GM23338 (cell line): ENCODE results near the gene LAD1. TPM values are rescaled to one million over a fixed set of nuclear protein-coding genes. Genes with fewer than 3 reads are reported as not detected.

ENCODE experiments used
- ATAC-seq: fragments of 200-7000 bp; cut with Tn5 transposase; 3 replicates; pipeline ENCODE4 v1.9.1; 2020
- DNase-seq: peaks from one replicate; pipeline ENCODE4 v3.0.0-alpha.2; 2015; ENCODE audit warnings: low spot score
- H2AFZ ChIP-seq: fragments of 200-600 bp; sonication (generic); 2 replicates; pipeline ENCODE4 v1.8.0; 2016; ENCODE audit warnings: antibody characterized with exemption, mild to moderate bottlenecking, moderate library complexity
- H3F3A ChIP-seq: fragments of 200-600 bp; sonication (generic); replicated peaks from 2 replicates; pipeline ENCODE4 v1.8.0; 2017; ENCODE audit warnings: antibody characterized with exemption, mixed run types, low read depth
- H3K27ac ChIP-seq: fragments of 200-600 bp; sonication (generic); 2 replicates; pipeline ENCODE4 v1.6.1; 2016; ENCODE audit warnings: low read depth
- H3K27me3 ChIP-seq: fragments of 200-600 bp; sonication (generic); 2 replicates; pipeline ENCODE4 v1.8.0; 2016; ENCODE audit warnings: mild to moderate bottlenecking, mixed run types, moderate library complexity; ENCODE audit not compliant: insufficient read depth
- H3K36me3 ChIP-seq: fragments of 200-600 bp; sonication (generic); 2 replicates; pipeline ENCODE4 v1.8.0; 2016; ENCODE audit warnings: mild to moderate bottlenecking; ENCODE audit not compliant: insufficient read depth
- H3K4me1 ChIP-seq: fragments of 200-600 bp; sonication (generic); 2 replicates; pipeline ENCODE4 v1.8.0; 2016; ENCODE audit warnings: mild to moderate bottlenecking, moderate library complexity; ENCODE audit not compliant: insufficient read depth
- H3K4me2 ChIP-seq: fragments of 200-600 bp; sonication (generic); 2 replicates; pipeline ENCODE4 v1.7.1; 2017; ENCODE audit warnings: mixed run types
- H3K4me3 ChIP-seq: fragments of 200-600 bp; sonication (generic); 2 replicates; pipeline ENCODE4 v1.6.1; 2016; ENCODE audit warnings: mixed run types
- H3K79me2 ChIP-seq: fragments of 200-600 bp; sonication (generic); replicated peaks from 2 replicates; pipeline ENCODE4 v1.8.0; 2017; ENCODE audit warnings: mild to moderate bottlenecking; ENCODE audit not compliant: insufficient read depth
- H3K9me2 ChIP-seq: fragments of 200-600 bp; sonication (generic); 2 replicates; pipeline ENCODE4 v1.8.0; 2017; ENCODE audit not compliant: insufficient read depth
- H4K20me1 ChIP-seq: fragments of 200-600 bp; sonication (generic); replicated peaks from 2 replicates; pipeline ENCODE4 v1.8.0; 2017; ENCODE audit warnings: mild to moderate bottlenecking; ENCODE audit not compliant: insufficient read depth
- H3K27ac Mint-ChIP-seq: 2 replicates; pipeline ENCODE4 v1.8.0; 2020; ENCODE audit warnings: inconsistent platforms, mild to moderate bottlenecking, moderate library complexity, mixed read lengths
- H3K27me3 Mint-ChIP-seq: 3 replicates; pipeline ENCODE4 v1.8.0; 2022; ENCODE audit warnings: low read depth, mild to moderate bottlenecking, moderate library complexity, mixed read lengths, inconsistent platforms; ENCODE audit not compliant: insufficient read depth, poor library complexity
- H3K36me3 Mint-ChIP-seq: 3 replicates; pipeline ENCODE4 v1.8.0; 2021; ENCODE audit warnings: low read depth, mild to moderate bottlenecking, inconsistent platforms, moderate library complexity, mixed read lengths
- H3K4me1 Mint-ChIP-seq: 3 replicates; pipeline ENCODE4 v1.8.0; 2020; ENCODE audit warnings: mild to moderate bottlenecking, inconsistent platforms, mixed read lengths
- H3K4me3 Mint-ChIP-seq: 3 replicates; pipeline ENCODE4 v1.8.0; 2021; ENCODE audit warnings: moderate library complexity, mild to moderate bottlenecking, inconsistent platforms, mixed read lengths
- H3K9me3 Mint-ChIP-seq: 3 replicates; pipeline ENCODE4 v1.8.0; 2020; ENCODE audit warnings: moderate library complexity, mild to moderate bottlenecking, inconsistent platforms, mixed read lengths
- CREB1 ChIP-seq: fragments of 250-450 bp; sonication (Bioruptor Pico); IDR thresholded peaks from 2 replicates; pipeline ENCODE4 v1.5.0; 2020; ENCODE audit warnings: low read depth, mild to moderate bottlenecking, moderate library complexity
- EZH2 ChIP-seq: fragments of 200-600 bp; sonication (generic); IDR thresholded peaks from one replicate; pipeline ENCODE4 v1.8.0; 2017; ENCODE audit warnings: antibody characterized with exemption, mild to moderate bottlenecking, low read depth; ENCODE audit not compliant: unreplicated experiment
- EZH2phosphoT487 ChIP-seq: fragments of 200-600 bp; sonication (generic); IDR thresholded peaks from one replicate; pipeline ENCODE4 v1.8.1; 2018; ENCODE audit warnings: antibody characterized with exemption; ENCODE audit not compliant: unreplicated experiment
- JUNB ChIP-seq: IDR thresholded peaks from one replicate; pipeline ENCODE4 v1.6.1; 2016; ENCODE audit warnings: antibody characterized with exemption; ENCODE audit not compliant: unreplicated experiment
- NANOG ChIP-seq: IDR thresholded peaks from 2 replicates; pipeline ENCODE4 v1.6.1; 2016; ENCODE audit warnings: antibody characterized with exemption, borderline replicate concordance
- POLR2AphosphoS5 ChIP-seq: IDR thresholded peaks from 2 replicates; pipeline ENCODE4 v1.6.1; 2016; ENCODE audit warnings: antibody characterized with exemption, low read depth
- STAT1 ChIP-seq: IDR thresholded peaks from one replicate; pipeline ENCODE4 v1.6.1; 2016; ENCODE audit warnings: antibody characterized with exemption; ENCODE audit not compliant: unreplicated experiment
- polyA plus RNA-seq: library from polyadenylated mRNA; unstranded; fragments of >200 nt; fragmentation: Nextera tagmentation; extraction: Ambion mirVana; gene quantifications from 2 replicates; pipeline ENCODE4 v1.2.1, GENCODE V29; 2016
- total RNA-seq: library from RNA; depleted of rRNA; stranded (reverse); fragments of >200 nt; shearing (Covaris generic); gene quantifications from 2 replicates; pipeline ENCODE4 v1.2.3, GENCODE V29; 2014
- TF ChIP-seq, protein P1 (sequence below): IDR thresholded peaks from one replicate; pipeline ENCODE4 v1.6.1; 2018; ENCODE audit warnings: antibody characterized with exemption; ENCODE audit not compliant: unreplicated experiment
- TF ChIP-seq, protein P2 (sequence below): fragments of 250-450 bp; sonication (Bioruptor Pico); IDR thresholded peaks from 2 replicates; pipeline ENCODE4 v1.5.0; 2020; ENCODE audit warnings: mild to moderate bottlenecking, moderate library complexity
- TF ChIP-seq, protein P3 (sequence below): IDR thresholded peaks from 2 replicates; pipeline ENCODE4 v1.6.1; 2016; ENCODE audit warnings: antibody characterized with exemption
- TF ChIP-seq, protein P4 (sequence below), 2 experiments: fragments of 200-600 bp in 1 of 2; sonication (generic) in 1 of 2; conservative IDR thresholded peaks; 2 replicates each; pipeline versions ENCODE4 v1.5.1 to v1.6.1; 2016 to 2017; ENCODE audit warnings: antibody characterized with exemption in 2 of 2, low read depth in 2 of 2, mild to moderate bottlenecking in 2 of 2, moderate library complexity in 1 of 2

The LAD1 gene
- total and polyA plus RNA-seq, 2 experiments from 2014 or later = 17.6 to 18.9 TPM

DNA sequence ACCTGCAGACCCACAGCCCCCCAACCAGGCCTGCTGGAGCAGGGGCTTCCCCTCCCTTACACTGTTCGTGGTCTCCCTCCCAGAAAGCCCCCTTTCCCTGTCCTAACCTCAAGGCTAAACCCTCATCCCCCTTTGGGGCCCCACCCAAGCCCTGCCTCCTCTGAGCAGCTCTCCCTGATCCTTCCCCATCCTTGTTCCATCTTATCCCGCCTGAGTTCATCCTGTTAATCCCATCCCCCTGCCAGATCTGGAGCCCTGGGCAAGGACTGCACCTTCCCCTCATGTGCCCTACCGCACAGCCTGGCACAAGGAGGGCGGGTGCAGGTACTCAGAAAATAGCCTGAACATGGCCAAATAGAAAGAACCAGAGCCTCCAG lies 14.7 kb downstream of the LAD1 start:
- Mint-ChIP-seq H3K4me3 (no peak overlapping the region), H3K4me1 (peaks cover 4% of the 10 kb centered on the region; the same call in 2 of the 3 replicates), H3K27me3 (peaks cover 11% of the 10 kb centered on the region), H3K36me3 (peaks cover 10% of the 10 kb centered on the region), H3K9me3 (no peaks in the 10 kb centered on the region), H3K27ac (no peak overlapping the region)
- no peaks in the 10 kb centered on the region for H3K36me3 ChIP-seq
- H3K4me3 ChIP-seq = no peak overlapping the region
- ATAC-seq (no peak), DNase-seq (no peak)
- no peaks in the 10 kb centered on the region; the same call in 1 of the 2 replicates for H3K4me1 ChIP-seq
- no peak overlapping the region for H3K4me2 ChIP-seq
- no peaks in the 10 kb centered on the region for H3K27me3 ChIP-seq
- H3K79me2 ChIP-seq = no peaks in the 10 kb centered on the region
- no peak overlapping the region for H2AFZ ChIP-seq
- no peaks in the 10 kb centered on the region for H4K20me1 ChIP-seq
- H3K27ac ChIP-seq = no peak overlapping the region
- TF ChIP-seq, protein P1, sequence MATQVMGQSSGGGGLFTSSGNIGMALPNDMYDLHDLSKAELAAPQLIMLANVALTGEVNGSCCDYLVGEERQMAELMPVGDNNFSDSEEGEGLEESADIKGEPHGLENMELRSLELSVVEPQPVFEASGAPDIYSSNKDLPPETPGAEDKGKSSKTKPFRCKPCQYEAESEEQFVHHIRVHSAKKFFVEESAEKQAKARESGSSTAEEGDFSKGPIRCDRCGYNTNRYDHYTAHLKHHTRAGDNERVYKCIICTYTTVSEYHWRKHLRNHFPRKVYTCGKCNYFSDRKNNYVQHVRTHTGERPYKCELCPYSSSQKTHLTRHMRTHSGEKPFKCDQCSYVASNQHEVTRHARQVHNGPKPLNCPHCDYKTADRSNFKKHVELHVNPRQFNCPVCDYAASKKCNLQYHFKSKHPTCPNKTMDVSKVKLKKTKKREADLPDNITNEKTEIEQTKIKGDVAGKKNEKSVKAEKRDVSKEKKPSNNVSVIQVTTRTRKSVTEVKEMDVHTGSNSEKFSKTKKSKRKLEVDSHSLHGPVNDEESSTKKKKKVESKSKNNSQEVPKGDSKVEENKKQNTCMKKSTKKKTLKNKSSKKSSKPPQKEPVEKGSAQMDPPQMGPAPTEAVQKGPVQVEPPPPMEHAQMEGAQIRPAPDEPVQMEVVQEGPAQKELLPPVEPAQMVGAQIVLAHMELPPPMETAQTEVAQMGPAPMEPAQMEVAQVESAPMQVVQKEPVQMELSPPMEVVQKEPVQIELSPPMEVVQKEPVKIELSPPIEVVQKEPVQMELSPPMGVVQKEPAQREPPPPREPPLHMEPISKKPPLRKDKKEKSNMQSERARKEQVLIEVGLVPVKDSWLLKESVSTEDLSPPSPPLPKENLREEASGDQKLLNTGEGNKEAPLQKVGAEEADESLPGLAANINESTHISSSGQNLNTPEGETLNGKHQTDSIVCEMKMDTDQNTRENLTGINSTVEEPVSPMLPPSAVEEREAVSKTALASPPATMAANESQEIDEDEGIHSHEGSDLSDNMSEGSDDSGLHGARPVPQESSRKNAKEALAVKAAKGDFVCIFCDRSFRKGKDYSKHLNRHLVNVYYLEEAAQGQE = no peak
- TF ChIP-seq CREB1 (CRISPR knock-in tag) = no peak
- TF ChIP-seq POLR2AphosphoS5 = no peak
- no peak for TF ChIP-seq STAT1
- TF ChIP-seq, protein P2, sequence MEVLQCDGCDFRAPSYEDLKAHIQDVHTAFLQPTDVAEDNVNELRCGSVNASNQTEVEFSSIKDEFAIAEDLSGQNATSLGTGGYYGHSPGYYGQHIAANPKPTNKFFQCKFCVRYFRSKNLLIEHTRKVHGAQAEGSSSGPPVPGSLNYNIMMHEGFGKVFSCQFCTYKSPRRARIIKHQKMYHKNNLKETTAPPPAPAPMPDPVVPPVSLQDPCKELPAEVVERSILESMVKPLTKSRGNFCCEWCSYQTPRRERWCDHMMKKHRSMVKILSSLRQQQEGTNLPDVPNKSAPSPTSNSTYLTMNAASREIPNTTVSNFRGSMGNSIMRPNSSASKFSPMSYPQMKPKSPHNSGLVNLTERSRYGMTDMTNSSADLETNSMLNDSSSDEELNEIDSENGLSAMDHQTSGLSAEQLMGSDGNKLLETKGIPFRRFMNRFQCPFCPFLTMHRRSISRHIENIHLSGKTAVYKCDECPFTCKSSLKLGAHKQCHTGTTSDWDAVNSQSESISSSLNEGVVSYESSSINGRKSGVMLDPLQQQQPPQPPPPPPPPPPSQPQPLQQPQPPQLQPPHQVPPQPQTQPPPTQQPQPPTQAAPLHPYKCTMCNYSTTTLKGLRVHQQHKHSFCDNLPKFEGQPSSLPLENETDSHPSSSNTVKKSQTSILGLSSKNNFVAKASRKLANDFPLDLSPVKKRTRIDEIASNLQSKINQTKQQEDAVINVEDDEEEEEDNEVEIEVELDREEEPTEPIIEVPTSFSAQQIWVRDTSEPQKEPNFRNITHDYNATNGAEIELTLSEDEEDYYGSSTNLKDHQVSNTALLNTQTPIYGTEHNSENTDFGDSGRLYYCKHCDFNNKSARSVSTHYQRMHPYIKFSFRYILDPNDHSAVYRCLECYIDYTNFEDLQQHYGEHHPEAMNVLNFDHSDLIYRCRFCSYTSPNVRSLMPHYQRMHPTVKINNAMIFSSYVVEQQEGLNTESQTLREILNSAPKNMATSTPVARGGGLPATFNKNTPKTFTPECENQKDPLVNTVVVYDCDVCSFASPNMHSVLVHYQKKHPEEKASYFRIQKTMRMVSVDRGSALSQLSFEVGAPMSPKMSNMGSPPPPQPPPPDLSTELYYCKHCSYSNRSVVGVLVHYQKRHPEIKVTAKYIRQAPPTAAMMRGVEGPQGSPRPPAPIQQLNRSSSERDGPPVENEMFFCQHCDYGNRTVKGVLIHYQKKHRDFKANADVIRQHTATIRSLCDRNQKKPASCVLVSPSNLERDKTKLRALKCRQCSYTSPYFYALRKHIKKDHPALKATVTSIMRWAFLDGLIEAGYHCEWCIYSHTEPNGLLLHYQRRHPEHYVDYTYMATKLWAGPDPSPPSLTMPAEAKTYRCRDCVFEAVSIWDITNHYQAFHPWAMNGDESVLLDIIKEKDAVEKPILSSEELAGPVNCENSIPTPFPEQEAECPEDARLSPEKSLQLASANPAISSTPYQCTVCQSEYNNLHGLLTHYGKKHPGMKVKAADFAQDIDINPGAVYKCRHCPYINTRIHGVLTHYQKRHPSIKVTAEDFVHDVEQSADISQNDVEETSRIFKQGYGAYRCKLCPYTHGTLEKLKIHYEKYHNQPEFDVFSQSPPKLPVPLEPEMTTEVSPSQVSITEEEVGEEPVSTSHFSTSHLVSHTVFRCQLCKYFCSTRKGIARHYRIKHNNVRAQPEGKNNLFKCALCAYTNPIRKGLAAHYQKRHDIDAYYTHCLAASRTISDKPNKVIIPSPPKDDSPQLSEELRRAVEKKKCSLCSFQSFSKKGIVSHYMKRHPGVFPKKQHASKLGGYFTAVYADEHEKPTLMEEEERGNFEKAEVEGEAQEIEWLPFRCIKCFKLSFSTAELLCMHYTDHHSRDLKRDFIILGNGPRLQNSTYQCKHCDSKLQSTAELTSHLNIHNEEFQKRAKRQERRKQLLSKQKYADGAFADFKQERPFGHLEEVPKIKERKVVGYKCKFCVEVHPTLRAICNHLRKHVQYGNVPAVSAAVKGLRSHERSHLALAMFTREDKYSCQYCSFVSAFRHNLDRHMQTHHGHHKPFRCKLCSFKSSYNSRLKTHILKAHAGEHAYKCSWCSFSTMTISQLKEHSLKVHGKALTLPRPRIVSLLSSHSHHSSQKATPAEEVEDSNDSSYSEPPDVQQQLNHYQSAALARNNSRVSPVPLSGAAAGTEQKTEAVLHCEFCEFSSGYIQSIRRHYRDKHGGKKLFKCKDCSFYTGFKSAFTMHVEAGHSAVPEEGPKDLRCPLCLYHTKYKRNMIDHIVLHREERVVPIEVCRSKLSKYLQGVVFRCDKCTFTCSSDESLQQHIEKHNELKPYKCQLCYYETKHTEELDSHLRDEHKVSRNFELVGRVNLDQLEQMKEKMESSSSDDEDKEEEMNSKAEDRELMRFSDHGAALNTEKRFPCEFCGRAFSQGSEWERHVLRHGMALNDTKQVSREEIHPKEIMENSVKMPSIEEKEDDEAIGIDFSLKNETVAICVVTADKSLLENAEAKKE = no peak
- no peak for TF ChIP-seq JUNB
- no peak for TF ChIP-seq EZH2phosphoT487
- TF ChIP-seq, protein P3, sequence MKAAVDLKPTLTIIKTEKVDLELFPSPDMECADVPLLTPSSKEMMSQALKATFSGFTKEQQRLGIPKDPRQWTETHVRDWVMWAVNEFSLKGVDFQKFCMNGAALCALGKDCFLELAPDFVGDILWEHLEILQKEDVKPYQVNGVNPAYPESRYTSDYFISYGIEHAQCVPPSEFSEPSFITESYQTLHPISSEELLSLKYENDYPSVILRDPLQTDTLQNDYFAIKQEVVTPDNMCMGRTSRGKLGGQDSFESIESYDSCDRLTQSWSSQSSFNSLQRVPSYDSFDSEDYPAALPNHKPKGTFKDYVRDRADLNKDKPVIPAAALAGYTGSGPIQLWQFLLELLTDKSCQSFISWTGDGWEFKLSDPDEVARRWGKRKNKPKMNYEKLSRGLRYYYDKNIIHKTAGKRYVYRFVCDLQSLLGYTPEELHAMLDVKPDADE = no peak
- TF ChIP-seq NANOG = no peak
- TF ChIP-seq EZH2 = no peak
- TF ChIP-seq, protein P4, sequence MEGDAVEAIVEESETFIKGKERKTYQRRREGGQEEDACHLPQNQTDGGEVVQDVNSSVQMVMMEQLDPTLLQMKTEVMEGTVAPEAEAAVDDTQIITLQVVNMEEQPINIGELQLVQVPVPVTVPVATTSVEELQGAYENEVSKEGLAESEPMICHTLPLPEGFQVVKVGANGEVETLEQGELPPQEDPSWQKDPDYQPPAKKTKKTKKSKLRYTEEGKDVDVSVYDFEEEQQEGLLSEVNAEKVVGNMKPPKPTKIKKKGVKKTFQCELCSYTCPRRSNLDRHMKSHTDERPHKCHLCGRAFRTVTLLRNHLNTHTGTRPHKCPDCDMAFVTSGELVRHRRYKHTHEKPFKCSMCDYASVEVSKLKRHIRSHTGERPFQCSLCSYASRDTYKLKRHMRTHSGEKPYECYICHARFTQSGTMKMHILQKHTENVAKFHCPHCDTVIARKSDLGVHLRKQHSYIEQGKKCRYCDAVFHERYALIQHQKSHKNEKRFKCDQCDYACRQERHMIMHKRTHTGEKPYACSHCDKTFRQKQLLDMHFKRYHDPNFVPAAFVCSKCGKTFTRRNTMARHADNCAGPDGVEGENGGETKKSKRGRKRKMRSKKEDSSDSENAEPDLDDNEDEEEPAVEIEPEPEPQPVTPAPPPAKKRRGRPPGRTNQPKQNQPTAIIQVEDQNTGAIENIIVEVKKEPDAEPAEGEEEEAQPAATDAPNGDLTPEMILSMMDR (conservative IDR thresholded peaks at IDR 0.05; ENCODE audit: low read depth in 2 of 2) = no peak
- no peaks in the 10 kb centered on the region for H3F3A ChIP-seq
- H3K9me2 ChIP-seq = no peaks in the 10 kb centered on the region
